GM12891 (cell line): ENCODE data around the gene TMEM185A.
"Not testable (repeated sequence)": the region's sequence is repeated elsewhere in the genome, so short reads cannot be mapped to it uniquely, and the experiment has no call there.

Experiments
- POLR2A ChIP-seq: IDR thresholded peaks from 2 replicates; pipeline ENCODE4 v1.6.1; 2011; ENCODE audit warnings: low read depth, low read length, control low read depth
- POLR2AphosphoS5 ChIP-seq: IDR thresholded peaks from 2 replicates; pipeline ENCODE4 v1.6.1; 2011; ENCODE audit warnings: low read depth, low read length, control low read depth

DNA sequence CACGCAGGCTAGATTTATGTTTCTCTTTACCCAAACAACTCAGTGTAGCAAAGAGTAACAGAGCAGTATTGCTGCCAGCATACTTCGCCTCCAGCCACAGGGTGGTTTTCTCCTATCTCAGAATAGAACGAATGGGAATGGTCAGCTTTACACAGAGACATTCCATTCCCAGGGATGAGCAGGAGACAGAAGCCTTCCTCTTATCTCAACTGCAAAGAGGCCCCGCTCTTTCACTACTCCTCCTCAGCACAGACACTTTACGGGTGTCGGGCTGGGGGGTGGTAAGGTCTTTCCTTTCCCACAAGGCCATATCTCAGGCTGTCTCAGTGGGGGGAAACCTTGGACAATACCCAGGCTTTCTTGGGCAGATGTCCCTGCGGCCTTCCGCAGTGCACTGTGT is 4.8 kb downstream of the TMEM185A start:
- not testable (repeated sequence) for TF ChIP-seq POLR2AphosphoS5, POLR2A
